Measurements from ENCODE around the gene TRPM3. TPM values are rescaled to one million over a fixed set of nuclear protein-coding genes. Genes with fewer than 3 reads are reported as not detected.

The TRPM3 gene
- total and polyA plus RNA-seq, 2 of the 8 experiments (the other 6 are each of a cell fraction or from before 2014, with no cell fraction given): 2.4 to 10.9 TPM

DNA sequence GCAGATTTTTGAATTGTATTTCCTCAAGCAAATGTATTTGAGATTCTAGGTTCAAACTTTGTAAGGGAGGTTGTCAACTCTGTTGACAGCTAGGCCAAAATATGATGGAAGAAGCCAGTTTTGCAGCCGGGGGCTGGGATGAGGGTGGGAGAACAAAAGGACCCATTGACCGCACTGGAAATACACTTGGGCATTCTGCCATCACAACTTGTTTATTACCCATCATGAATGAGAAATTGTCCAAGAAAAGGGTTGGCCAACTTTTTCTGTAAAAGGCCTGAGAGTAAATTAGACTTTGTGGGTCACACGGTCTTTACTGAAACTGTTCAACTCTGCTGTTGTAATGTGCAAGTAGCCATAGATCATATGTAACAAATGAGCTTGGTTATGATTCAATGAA, 485.6 kb downstream of the TRPM3 start:
- Histone ChIP-seq H3K4ac (replicated peaks; ENCODE audit: insufficient read length, low read depth, low read length) (no peak overlapping the region), H3K79me2 (ENCODE audit: control insufficient read depth in 1 of 2, insufficient read depth in 2 of 2, low read length in 2 of 2) (no peaks in the 10 kb centered on the region), H3K18ac (ENCODE audit: extremely low read depth, low read length) (no peak overlapping the region), H2AK5ac (ENCODE audit: low read depth, low read length) (no peak overlapping the region), H2BK15ac (ENCODE audit: low read length) (no peak overlapping the region), H4K5ac (ENCODE audit: insufficient read length, low read depth, low read length) (no peak overlapping the region), H3K23me2 (ENCODE audit: low read depth, low read length) (no peaks in the 10 kb centered on the region), H3K9me3 (ENCODE audit: insufficient read depth in 2 of 2, low read depth in 1 of 2, low read length in 1 of 2) (no peaks in the 10 kb centered on the region), H3K4me2 (ENCODE audit: insufficient read depth in 1 of 2, low read depth in 2 of 2, low read length in 2 of 2) (no peak overlapping the region), H2BK5ac (ENCODE audit: low read depth, low read length) (no peak overlapping the region), H3K14ac (ENCODE audit: insufficient read length) (no peak overlapping the region), H3K79me1 (ENCODE audit: low read depth, low read length) (no peaks in the 10 kb centered on the region), H4K20me1 (replicated peaks in 1 of 2; ENCODE audit: control insufficient read depth in 1 of 2, insufficient read depth in 2 of 2, low read length in 2 of 2) (no peaks in the 10 kb centered on the region), H3K56ac (replicated peaks; ENCODE audit: insufficient read length, low read depth, low read length) (no peak overlapping the region), H2AFZ (ENCODE audit: low read length) (no peak overlapping the region), H3K4me1 (replicated peaks in 1 of 4; ENCODE audit: control insufficient read depth in 3 of 4, insufficient read depth in 4 of 4, low read length in 3 of 4) (peaks cover under 1 to 3% (median under 1%) of the 10 kb centered on the region in 4 experiments; a peak in 3 of 7 replicates), H2BK120ac (replicated peaks; ENCODE audit: low read depth, low read length) (no peak overlapping the region), H3K36me3 (ENCODE audit: control insufficient read depth in 2 of 4, insufficient read depth in 4 of 4, low read length in 3 of 4) (no peaks in the 10 kb centered on the region), H4K8ac (ENCODE audit: extremely low read depth, insufficient read depth, low read length) (no peak overlapping the region), H4K91ac (replicated peaks; ENCODE audit: insufficient read length, low read length) (no peak overlapping the region), H3K23ac (ENCODE audit: insufficient read length) (no peak overlapping the region), H2BK20ac (ENCODE audit: low read length) (no peak overlapping the region), H2BK12ac (ENCODE audit: low read depth, low read length) (no peak overlapping the region), H3K27ac (ENCODE audit: low read depth, low read length) (no peak overlapping the region), H3K4me3 (ENCODE audit: extremely low read depth in 1 of 4, insufficient read depth in 2 of 4, low read depth in 3 of 4, low read length in 4 of 4) (no peak overlapping the region), H3K9ac (replicated peaks in 1 of 4; ENCODE audit: extremely low read depth in 1 of 4, low read depth in 3 of 4, low read length in 3 of 4) (no peak overlapping the region), H3K27me3 (replicated peaks in 1 of 4; ENCODE audit: control insufficient read depth in 3 of 4, extremely low read depth in 1 of 4, insufficient read depth in 3 of 4, low read length in 3 of 4) (no peaks in the 10 kb centered on the region)
- FAIRE-seq (no peak), DNase-seq (ENCODE audit: low read depth in 1 of 2, low spot score in 2 of 2) (no peak)
- 88% methylated on average over 3 of the region's 3 CpGs; no CpG with 5 or more reads in 1 of the 2 experiments for WGBS, 2 experiments (ENCODE audit: extremely low coverage in 1 of 2, insufficient coverage in 1 of 2, insufficient read length in 1 of 2, insufficient replicate concordance in 2 of 2, low coverage in 1 of 2, low lambda C conversion rate in 2 of 2, missing lambda C conversion rate in 1 of 2)
- ChIA-PET POLR2A (ENCODE audit: partially characterized antibody) (no interaction called here), CTCF (ENCODE audit: partially characterized antibody) (interaction anchor here (1.2 to 1.6 kb wide), 2 partner anchors 8 to 591 kb away, joined by 3 to 7 read pairs; no protein-coding TSS in a partner anchor)
- TF ChIP-seq CREB1 (IDR thresholded peaks at IDR 0.05): no peak
- TF ChIP-seq EP300 (IDR thresholded peaks at IDR 0.05; ENCODE audit: borderline replicate concordance in 1 of 2, low read depth in 2 of 2, low read length in 2 of 2): no peak
- no peak for TF ChIP-seq GABPA (IDR thresholded peaks at IDR 0.05; ENCODE audit: borderline replicate concordance, insufficient read depth, low read length)
- no peak for TF ChIP-seq POLR2A (IDR thresholded peaks at IDR 0.05; ENCODE audit: control extremely low read depth in 1 of 2, low read depth in 2 of 2, low read length in 2 of 2)
- TF ChIP-seq NRF1 (IDR thresholded peaks at IDR 0.05; ENCODE audit: low read depth, low read length): no peak
- TF ChIP-seq CHD2 (IDR thresholded peaks at IDR 0.05; ENCODE audit: low read length): no peak
- TF ChIP-seq, protein P1, sequence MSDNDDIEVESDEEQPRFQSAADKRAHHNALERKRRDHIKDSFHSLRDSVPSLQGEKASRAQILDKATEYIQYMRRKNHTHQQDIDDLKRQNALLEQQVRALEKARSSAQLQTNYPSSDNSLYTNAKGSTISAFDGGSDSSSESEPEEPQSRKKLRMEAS (IDR thresholded peaks at IDR 0.05): no peak
- TF ChIP-seq, protein P2, sequence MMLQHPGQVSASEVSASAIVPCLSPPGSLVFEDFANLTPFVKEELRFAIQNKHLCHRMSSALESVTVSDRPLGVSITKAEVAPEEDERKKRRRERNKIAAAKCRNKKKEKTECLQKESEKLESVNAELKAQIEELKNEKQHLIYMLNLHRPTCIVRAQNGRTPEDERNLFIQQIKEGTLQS (IDR thresholded peaks at IDR 0.05; ENCODE audit: insufficient read depth, low read depth, low read length): no peak
- TF ChIP-seq TBP (IDR thresholded peaks at IDR 0.05; ENCODE audit: low read depth, low read length): no peak
- TF ChIP-seq, protein P3, sequence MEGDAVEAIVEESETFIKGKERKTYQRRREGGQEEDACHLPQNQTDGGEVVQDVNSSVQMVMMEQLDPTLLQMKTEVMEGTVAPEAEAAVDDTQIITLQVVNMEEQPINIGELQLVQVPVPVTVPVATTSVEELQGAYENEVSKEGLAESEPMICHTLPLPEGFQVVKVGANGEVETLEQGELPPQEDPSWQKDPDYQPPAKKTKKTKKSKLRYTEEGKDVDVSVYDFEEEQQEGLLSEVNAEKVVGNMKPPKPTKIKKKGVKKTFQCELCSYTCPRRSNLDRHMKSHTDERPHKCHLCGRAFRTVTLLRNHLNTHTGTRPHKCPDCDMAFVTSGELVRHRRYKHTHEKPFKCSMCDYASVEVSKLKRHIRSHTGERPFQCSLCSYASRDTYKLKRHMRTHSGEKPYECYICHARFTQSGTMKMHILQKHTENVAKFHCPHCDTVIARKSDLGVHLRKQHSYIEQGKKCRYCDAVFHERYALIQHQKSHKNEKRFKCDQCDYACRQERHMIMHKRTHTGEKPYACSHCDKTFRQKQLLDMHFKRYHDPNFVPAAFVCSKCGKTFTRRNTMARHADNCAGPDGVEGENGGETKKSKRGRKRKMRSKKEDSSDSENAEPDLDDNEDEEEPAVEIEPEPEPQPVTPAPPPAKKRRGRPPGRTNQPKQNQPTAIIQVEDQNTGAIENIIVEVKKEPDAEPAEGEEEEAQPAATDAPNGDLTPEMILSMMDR (IDR thresholded peaks at IDR 0.05; ENCODE audit: control extremely low read depth in 1 of 3, insufficient read depth in 1 of 3, low read depth in 1 of 3, low read length in 3 of 3): no peak

All from H1 (cell line).